Smooth muscle cell (in vitro differentiated cells): Measurements from ENCODE around the gene PSG1. TPM values are rescaled to one million over a fixed set of nuclear protein-coding genes. Genes with fewer than 3 reads are reported as not detected.
"Not testable (repeated sequence)": the region's sequence is repeated elsewhere in the genome, so short reads cannot be mapped to it uniquely, and the experiment has no call there.

Experiments
- DNase-seq: peaks from one replicate; lab custom pipeline; 2025; ENCODE audit not compliant: unreplicated experiment; lab: John Stamatoyannopoulos, UW
- H2AFZ ChIP-seq: fragments of 200-600 bp; sonication (generic); 2 replicates; pipeline ENCODE4 v1.6.0; 2016; ENCODE audit warnings: antibody characterized with exemption, low read depth, mild to moderate bottlenecking
- H3F3A ChIP-seq: fragments of 200-600 bp; sonication (generic); 2 replicates; pipeline ENCODE4 v1.6.0; 2017; ENCODE audit warnings: antibody characterized with exemption, low read depth
- H3K27ac ChIP-seq: fragments of 200-600 bp; sonication (generic); 2 replicates; pipeline ENCODE4 v1.5.1; 2016; ENCODE audit warnings: low read depth, mild to moderate bottlenecking
- H3K27me3 ChIP-seq: fragments of 200-600 bp; sonication (generic); 2 replicates; pipeline ENCODE4 v1.6.1; 2016; ENCODE audit warnings: low read depth, mild to moderate bottlenecking
- H3K36me3 ChIP-seq: fragments of 200-600 bp; sonication (generic); 2 replicates; pipeline ENCODE4 v1.5.1; 2016; ENCODE audit warnings: low read depth
- H3K4me1 ChIP-seq: fragments of 200-600 bp; sonication (generic); 2 replicates; pipeline ENCODE4 v1.5.1; 2016; ENCODE audit warnings: low read depth
- H3K4me2 ChIP-seq: fragments of 200-600 bp; sonication (generic); 2 replicates; pipeline ENCODE4 v1.6.0; 2016; ENCODE audit warnings: mild to moderate bottlenecking
- H3K4me3 ChIP-seq: fragments of 200-600 bp; sonication (generic); 2 replicates; pipeline ENCODE4 v1.5.1; 2016; ENCODE audit warnings: mild to moderate bottlenecking
- H3K79me2 ChIP-seq: fragments of 200-600 bp; sonication (generic); 2 replicates; pipeline ENCODE4 v1.6.0; 2016; ENCODE audit warnings: low read depth, mild to moderate bottlenecking
- H3K9ac ChIP-seq: fragments of 200-600 bp; sonication (generic); 2 replicates; pipeline ENCODE4 v1.6.0; 2016; ENCODE audit warnings: low read depth
- H3K9me3 ChIP-seq: fragments of 200-600 bp; sonication (generic); replicated peaks from 2 replicates; pipeline ENCODE4 v1.5.1; 2016; ENCODE audit warnings: low read depth
- H4K20me1 ChIP-seq: fragments of 200-600 bp; sonication (generic); 2 replicates; pipeline ENCODE4 v1.6.0; 2016; ENCODE audit warnings: low read depth
- CTCF ChIP-seq: fragments of 200-600 bp; sonication (generic); IDR thresholded peaks from 2 replicates; pipeline ENCODE4 v1.5.1; 2017; ENCODE audit warnings: borderline replicate concordance, mild to moderate bottlenecking, antibody characterized with exemption; ENCODE audit not compliant: insufficient read depth, poor library complexity, severe bottlenecking
- WGBS: methylation state at CpG from one replicate; pipeline ENCODE4 v1.1.7; 2016; ENCODE audit warnings: low lambda C conversion rate; 5-methylcytosine and 5-hydroxymethylcytosine counted together
- polyA plus RNA-seq: library from polyadenylated mRNA; unstranded; fragments of >200 nt; fragmentation: Nextera tagmentation; extraction: Ambion mirVana; gene quantifications from 2 replicates; pipeline ENCODE4 v1.2.1, GENCODE V29; 2016
- total RNA-seq: library from RNA; depleted of rRNA; stranded (reverse); fragments of >200 nt; gene quantifications from 2 replicates; pipeline ENCODE4 v1.2.3, GENCODE V29; 2014

Gene PSG1
- total and polyA plus RNA-seq, 2 experiments from 2014 or later = not detected

- Histone ChIP-seq H3K79me2 (no peaks in the 10 kb centered on the region), H3K9ac (no peak overlapping the region), H2AFZ (no peak overlapping the region), H3K36me3 (no peaks in the 10 kb centered on the region), H3F3A (no peaks in the 10 kb centered on the region), H3K27me3 (no peaks in the 10 kb centered on the region), H4K20me1 (no peaks in the 10 kb centered on the region), H3K4me1 (no peaks in the 10 kb centered on the region), H3K27ac (no peak overlapping the region), H3K4me2 (no peak overlapping the region), H3K4me3 (no peak overlapping the region), H3K9me3 (peaks cover 14% of the 10 kb centered on the region)
- no peak for DNase-seq
- TF ChIP-seq CTCF = no peak
- 34% methylated on average over 1 of the region's 1 CpG for WGBS
Observed at GRCh38 chr19:42831221-42832019, 48.1 kb downstream of the PSG1 start.

DNA sequence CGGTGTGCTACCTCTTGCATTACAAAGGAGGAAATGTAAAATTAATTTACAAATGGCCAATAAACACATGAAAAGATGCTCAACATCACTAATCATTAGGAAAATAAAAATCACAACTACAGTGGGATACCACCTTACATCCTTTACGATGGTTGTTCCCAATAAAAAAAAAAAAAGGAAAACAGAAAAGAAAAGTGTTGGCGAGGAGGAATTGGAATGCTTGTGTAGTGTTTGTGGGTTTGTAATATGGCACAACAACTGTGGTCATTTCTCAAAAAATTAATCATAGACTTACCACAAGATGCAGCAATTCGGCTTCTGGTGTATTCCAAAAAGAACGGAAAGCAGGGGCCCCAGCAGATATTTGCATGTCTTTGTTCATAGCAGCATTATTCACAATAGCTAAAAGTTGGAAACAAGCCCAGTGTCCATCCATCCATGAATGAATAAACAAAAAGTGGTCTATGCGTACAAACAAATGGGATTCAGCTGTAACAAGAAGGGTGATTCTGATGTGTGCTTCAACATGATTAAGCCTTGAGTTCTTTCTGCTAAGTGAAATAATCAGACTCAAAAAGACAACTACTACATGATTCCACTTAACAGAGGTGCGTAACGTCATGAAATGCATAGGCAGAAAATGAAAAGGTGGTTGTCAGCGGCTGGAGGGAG lies 58.1 kb downstream of the PSG1 start:
- not testable (repeated sequence) for H3K4me2 ChIP-seq, H4K20me1 ChIP-seq, H3K27me3 ChIP-seq, H3K4me1 ChIP-seq, H3K79me2 ChIP-seq, H2AFZ ChIP-seq, H3K9ac ChIP-seq, H3K4me3 ChIP-seq, H3F3A ChIP-seq, H3K36me3 ChIP-seq, H3K27ac ChIP-seq, H3K9me3 ChIP-seq, DNase-seq
- WGBS = 69% methylated on average over 9 of the region's 9 CpGs

DNA sequence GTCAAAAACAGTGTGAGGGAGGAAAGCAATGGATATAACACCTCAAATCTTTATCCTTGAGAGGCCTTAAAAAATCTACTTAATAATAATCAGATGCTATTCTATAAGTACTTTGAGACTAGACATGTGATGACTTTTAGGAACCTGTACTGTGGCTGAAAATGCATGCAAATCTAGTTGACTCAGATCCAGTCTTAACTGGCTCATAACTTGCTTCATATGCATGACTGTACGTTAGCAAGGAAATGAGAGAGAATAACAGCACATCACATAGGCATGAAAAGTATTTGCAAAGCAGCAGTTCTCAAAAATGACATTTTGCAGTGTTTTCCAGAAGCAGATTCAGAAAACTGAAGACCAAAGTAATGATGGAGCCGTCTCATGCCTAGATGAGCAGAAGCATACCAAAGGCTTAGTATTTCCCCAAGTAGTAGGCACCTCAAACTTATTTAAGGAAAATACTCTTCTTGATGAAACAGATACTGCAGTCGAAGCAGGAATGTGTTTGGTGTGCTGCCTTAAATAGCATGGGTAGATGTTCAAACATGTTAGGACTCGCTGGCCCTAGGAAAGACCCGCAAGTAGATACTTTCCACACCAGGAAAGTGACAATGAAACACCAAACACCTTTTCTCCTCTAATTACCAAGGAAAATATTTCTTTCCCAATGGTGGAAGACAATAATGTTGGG lies 59.4 kb downstream of the PSG1 start:
- not testable (repeated sequence) for H3K27ac ChIP-seq, H3K9me3 ChIP-seq, H3K36me3 ChIP-seq, H4K20me1 ChIP-seq, H3K9ac ChIP-seq, H2AFZ ChIP-seq, H3K4me1 ChIP-seq, H3K4me2 ChIP-seq, H3K27me3 ChIP-seq, H3F3A ChIP-seq, H3K4me3 ChIP-seq, DNase-seq, H3K79me2 ChIP-seq
- WGBS = 64% methylated on average over 5 of the region's 5 CpGs

DNA sequence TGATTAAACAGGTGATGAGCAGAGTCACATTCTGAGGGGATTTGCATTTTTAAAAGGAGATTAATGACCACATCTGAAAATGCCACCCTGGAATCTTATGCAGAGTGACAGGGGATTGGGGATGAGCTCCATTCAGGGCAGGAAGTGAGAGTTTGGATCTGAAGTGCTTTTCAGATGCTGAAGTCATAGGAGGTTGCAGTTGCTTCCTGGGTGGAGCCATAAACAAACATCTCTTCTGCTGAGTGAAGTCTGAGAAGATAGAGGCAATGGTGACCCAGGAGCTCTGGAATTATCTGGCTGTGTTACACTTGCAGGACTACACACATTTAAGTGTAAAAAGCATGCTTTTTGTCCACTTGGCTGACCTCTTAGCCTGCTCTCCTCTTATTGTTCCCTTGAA lies 62.6 kb downstream of the PSG1 start:
- Histone ChIP-seq H3K27me3 (no peaks in the 10 kb centered on the region), H3K9me3 (peaks cover 5% of the 10 kb centered on the region), H3K9ac (no peak overlapping the region), H3K36me3 (no peaks in the 10 kb centered on the region), H3K27ac (no peak overlapping the region), H3F3A (no peaks in the 10 kb centered on the region), H3K4me2 (no peak overlapping the region), H3K4me1 (no peaks in the 10 kb centered on the region), H3K79me2 (no peaks in the 10 kb centered on the region), H3K4me3 (no peak overlapping the region), H4K20me1 (no peaks in the 10 kb centered on the region), H2AFZ (no peak overlapping the region)
- no peak for TF ChIP-seq CTCF
- DNase-seq = no peak

Other genes with a start within 250 kb of the PSG1 start
- gene PSG3, start 139.2 kb downstream of the PSG1 start, total RNA-seq = not detected in 2 replicates
- gene PSG3, start 139.2 kb downstream of the PSG1 start, polyA plus RNA-seq = not detected in 2 replicates
- gene PSG8, start 114.0 kb downstream of the PSG1 start, total RNA-seq = not detected in 2 replicates
- not detected in 2 replicates for gene PSG8, start 114.0 kb downstream of the PSG1 start, polyA plus RNA-seq
- not detected in 2 replicates for gene PSG6, start 38.2 kb upstream of the PSG1 start, total RNA-seq
- not detected in 2 replicates for gene PSG6, start 38.2 kb upstream of the PSG1 start, polyA plus RNA-seq
- gene PSG7, start 57.5 kb upstream of the PSG1 start, total RNA-seq = not detected in 2 replicates
- not detected in 2 replicates for gene PSG7, start 57.5 kb upstream of the PSG1 start, polyA plus RNA-seq
- not detected in 2 replicates for gene PSG11, start 146.8 kb upstream of the PSG1 start, total RNA-seq
- gene PSG11, start 146.8 kb upstream of the PSG1 start, polyA plus RNA-seq = not detected in 2 replicates
- not detected in 2 replicates for gene PSG2, start 203.0 kb upstream of the PSG1 start, total RNA-seq
- not detected in 2 replicates for gene PSG2, start 203.0 kb upstream of the PSG1 start, polyA plus RNA-seq